SK-N-SH treated with all-trans-retinoic acid at 6 μM for 48 hours (cell line): Measurements from ENCODE around the gene TRPV3.
"Not testable (repeated sequence)": the region's sequence is repeated elsewhere in the genome, so short reads cannot be mapped to it uniquely, and the experiment has no call there.

Source experiments
- ARNTL ChIP-seq: fragments of 450-650 bp; formaldehyde crosslinking; IDR thresholded peaks from 2 replicates; pipeline ENCODE4 v1.5.0; 2020; ENCODE audit warnings: low read depth, mild to moderate bottlenecking, moderate library complexity, borderline replicate concordance
- CREB5 ChIP-seq: fragments of 250-450 bp; sonication (Bioruptor Pico); IDR thresholded peaks from 2 replicates; pipeline ENCODE4 v1.5.1; 2020; ENCODE audit warnings: low read depth, mild to moderate bottlenecking, moderate library complexity
- GLIS3 ChIP-seq: fragments of 250-450 bp; sonication (Bioruptor Pico); IDR thresholded peaks from 2 replicates; pipeline ENCODE4 v1.5.0; 2020; ENCODE audit warnings: mild to moderate bottlenecking, moderate library complexity
- ISL1 ChIP-seq: fragments of 250-450 bp; sonication (Bioruptor Pico); IDR thresholded peaks from 2 replicates; pipeline ENCODE4 v2.1.2; 2022; ENCODE audit warnings: mild to moderate bottlenecking, moderate library complexity
- PATZ1 ChIP-seq: fragments of 250-450 bp; sonication (Bioruptor Pico); IDR thresholded peaks from 2 replicates; pipeline ENCODE4 v1.8.0; 2020; ENCODE audit warnings: mild to moderate bottlenecking, moderate library complexity, borderline replicate concordance
- PPARA ChIP-seq: fragments of 250-450 bp; sonication (Bioruptor Pico); IDR thresholded peaks from 2 replicates; pipeline ENCODE4 v1.5.0; 2020; ENCODE audit warnings: mild to moderate bottlenecking, borderline replicate concordance
- RARB ChIP-seq: fragments of 250-450 bp; sonication (Bioruptor Pico); IDR thresholded peaks from 2 replicates; pipeline ENCODE4 v1.8.0; 2021; ENCODE audit warnings: mild to moderate bottlenecking, moderate library complexity
- ZC3H10 ChIP-seq: fragments of 250-450 bp; sonication (Bioruptor Pico); IDR thresholded peaks from 2 replicates; pipeline ENCODE4 v1.5.1; 2021; ENCODE audit warnings: mild to moderate bottlenecking, moderate library complexity
- ZFP3 ChIP-seq: fragments of 250-450 bp; sonication (Bioruptor Pico); IDR thresholded peaks from 2 replicates; pipeline ENCODE4 v1.5.0; 2020; ENCODE audit warnings: mild to moderate bottlenecking, moderate library complexity
- ZNF70 ChIP-seq: fragments of 450-650 bp; formaldehyde crosslinking; IDR thresholded peaks from 2 replicates; pipeline ENCODE4 v1.5.0; 2020; ENCODE audit warnings: mild to moderate bottlenecking, moderate library complexity

GRCh38 chr17:3466355-3466754 lies 91.3 kb downstream of the TRPV3 start:
- not testable (repeated sequence) for TF ChIP-seq ZFP3 (CRISPR knock-in tag); RARB; PPARA; PATZ1 (CRISPR knock-in tag); ISL1 (CRISPR knock-in tag); CREB5 (CRISPR knock-in tag); ZNF70 (CRISPR knock-in tag); ARNTL (CRISPR knock-in tag); ZC3H10; GLIS3 (CRISPR knock-in tag)
